Measurements from ENCODE around the gene COL9A3.

GRCh38 chr20:62815066-62815991 is 1.5 kb upstream of the COL9A3 start:
- TF ChIP-seq CTCF (IDR thresholded peaks at IDR 0.05): no peak
- no peak for TF ChIP-seq POLR2A (IDR thresholded peaks at IDR 0.05)
